Measurements from ENCODE around the gene CDC26.
A peak's percentile ranks its signal among the peaks of the same experiment; 100 is the strongest.
"Not testable (repeated sequence)": the region's sequence is repeated elsewhere in the genome, so short reads cannot be mapped to it uniquely, and the experiment has no call there.

CDC26 gene

GRCh38 chr9:113301548-113301947 lies 26.2 kb upstream of the CDC26 start:
- no peak overlapping the region for H3K4me3 ChIP-seq (ENCODE audit: low read length)
- no peak for DNase-seq (ENCODE audit: low read depth)
- TF ChIP-seq CTCF (conservative IDR thresholded peaks at IDR 0.05; ENCODE audit: low read length), result no peak

GRCh38 chr9:113299800-113300292 lies 24.5 kb upstream of the CDC26 start:
- TF ChIP-seq CTCF (conservative IDR thresholded peaks at IDR 0.05; ENCODE audit: low read length), result no peak
- DNase-seq (ENCODE audit: low read depth), result no peak
- no peak overlapping the region for H3K4me3 ChIP-seq (ENCODE audit: low read length)

GRCh38 chr9:113298924-113299770 lies 23.8 kb upstream of the CDC26 start:
- no peak overlapping the region for H3K4me3 ChIP-seq (ENCODE audit: low read length)
- TF ChIP-seq CTCF (conservative IDR thresholded peaks at IDR 0.05; ENCODE audit: low read length), result no peak
- no peak for DNase-seq (ENCODE audit: low read depth)

- no peak overlapping the region for H3K4me3 ChIP-seq (ENCODE audit: low read length)
- TF ChIP-seq CTCF (conservative IDR thresholded peaks at IDR 0.05; ENCODE audit: low read length), result no peak
- no peak for DNase-seq (ENCODE audit: low read depth)
Observed at GRCh38 chr9:113298311-113298710, 22.9 kb upstream of the CDC26 start.

GRCh38 chr9:113296796-113297558 lies 21.6 kb upstream of the CDC26 start:
- H3K4me3 ChIP-seq (ENCODE audit: low read length), result no peak overlapping the region
- TF ChIP-seq CTCF (conservative IDR thresholded peaks at IDR 0.05; ENCODE audit: low read length), result no peak
- DNase-seq (ENCODE audit: low read depth), result no peak

- H3K4me3 ChIP-seq (ENCODE audit: low read length); DNase-seq (ENCODE audit: low read depth): not testable (repeated sequence)
Observed at GRCh38 chr9:113296247-113296646, 20.9 kb upstream of the CDC26 start.

- no peak for TF ChIP-seq CTCF (conservative IDR thresholded peaks at IDR 0.05; ENCODE audit: low read length)
- H3K4me3 ChIP-seq (ENCODE audit: low read length), result no peak overlapping the region
- DNase-seq (ENCODE audit: low read depth), result peak; percentile 83
Observed at GRCh38 chr9:113293285-113293878, 18.0 kb upstream of the CDC26 start.
